ENCODE results near the gene ZNF407. TPM values are rescaled to one million over a fixed set of nuclear protein-coding genes. Genes with fewer than 3 reads are reported as not detected.
A peak's percentile ranks its signal among the peaks of the same experiment; 100 is the strongest.

The ZNF407 gene
- total and polyA plus RNA-seq, 4 donors, result 1.9 to 16.5 (median 6.6) TPM

DNA sequence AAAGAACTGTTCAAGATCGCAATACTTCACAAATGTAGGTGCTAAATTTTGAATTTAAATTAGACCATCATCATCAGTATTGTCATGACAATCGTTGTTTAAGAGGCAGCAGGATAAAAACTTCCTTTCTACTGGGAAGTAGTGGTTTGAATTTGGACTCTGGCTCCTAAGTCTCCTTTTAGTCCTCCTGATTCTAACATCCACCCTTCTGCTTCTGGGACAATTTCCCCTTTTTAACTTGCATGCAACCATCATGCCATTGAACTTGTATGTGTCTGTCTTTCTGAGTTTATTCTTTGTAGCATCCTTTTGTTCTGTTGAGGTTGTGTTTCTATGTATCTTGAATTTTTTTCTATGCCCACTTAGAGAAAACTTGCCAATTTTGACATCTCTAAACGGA, 361.5 kb downstream of the ZNF407 start (continued):
- TF ChIP-seq, protein P1, sequence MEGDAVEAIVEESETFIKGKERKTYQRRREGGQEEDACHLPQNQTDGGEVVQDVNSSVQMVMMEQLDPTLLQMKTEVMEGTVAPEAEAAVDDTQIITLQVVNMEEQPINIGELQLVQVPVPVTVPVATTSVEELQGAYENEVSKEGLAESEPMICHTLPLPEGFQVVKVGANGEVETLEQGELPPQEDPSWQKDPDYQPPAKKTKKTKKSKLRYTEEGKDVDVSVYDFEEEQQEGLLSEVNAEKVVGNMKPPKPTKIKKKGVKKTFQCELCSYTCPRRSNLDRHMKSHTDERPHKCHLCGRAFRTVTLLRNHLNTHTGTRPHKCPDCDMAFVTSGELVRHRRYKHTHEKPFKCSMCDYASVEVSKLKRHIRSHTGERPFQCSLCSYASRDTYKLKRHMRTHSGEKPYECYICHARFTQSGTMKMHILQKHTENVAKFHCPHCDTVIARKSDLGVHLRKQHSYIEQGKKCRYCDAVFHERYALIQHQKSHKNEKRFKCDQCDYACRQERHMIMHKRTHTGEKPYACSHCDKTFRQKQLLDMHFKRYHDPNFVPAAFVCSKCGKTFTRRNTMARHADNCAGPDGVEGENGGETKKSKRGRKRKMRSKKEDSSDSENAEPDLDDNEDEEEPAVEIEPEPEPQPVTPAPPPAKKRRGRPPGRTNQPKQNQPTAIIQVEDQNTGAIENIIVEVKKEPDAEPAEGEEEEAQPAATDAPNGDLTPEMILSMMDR (IDR thresholded peaks at IDR 0.05; ENCODE audit: low read depth, low read length, missing input control), result no peak
- no peak for TF ChIP-seq RAD21 (IDR thresholded peaks at IDR 0.05)

DNA sequence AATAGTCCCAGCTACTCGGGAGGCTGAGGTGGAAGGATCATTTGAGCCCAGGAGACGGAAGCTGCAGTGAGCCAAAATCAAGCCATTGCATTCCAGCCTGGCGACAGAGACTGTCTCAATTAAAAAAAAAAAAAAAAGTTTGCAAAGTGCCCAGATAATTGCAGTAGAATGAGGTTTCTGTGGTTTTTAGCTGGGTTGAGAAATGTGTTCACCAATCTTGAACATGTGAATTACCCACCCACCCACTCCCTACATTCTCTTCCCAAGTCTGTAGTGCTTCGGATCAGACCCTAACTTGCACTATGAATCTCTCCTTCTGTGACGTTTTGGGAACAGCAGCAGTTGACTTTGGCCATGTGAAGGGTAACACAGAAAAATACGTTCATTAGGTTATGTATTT, 363.9 kb downstream of the ZNF407 start:
- TF ChIP-seq RXRA (IDR thresholded peaks at IDR 0.05) (no peak), JUND (IDR thresholded peaks at IDR 0.05) (no peak), GABPA (IDR thresholded peaks at IDR 0.05 in 1 of 2, conservative IDR thresholded peaks at IDR 0.05 in 1 of 2) (no peak), NR2F2 (IDR thresholded peaks at IDR 0.05) (no peak), FOXA2 (IDR thresholded peaks at IDR 0.05) (no peak), HNF4G (IDR thresholded peaks at IDR 0.05) (no peak), FOXA1 (IDR thresholded peaks at IDR 0.05) (no peak), HNF4A (conservative IDR thresholded peaks at IDR 0.05) (no peak), TAF1 (conservative IDR thresholded peaks at IDR 0.05) (no peak)
- TF ChIP-seq, protein P2, sequence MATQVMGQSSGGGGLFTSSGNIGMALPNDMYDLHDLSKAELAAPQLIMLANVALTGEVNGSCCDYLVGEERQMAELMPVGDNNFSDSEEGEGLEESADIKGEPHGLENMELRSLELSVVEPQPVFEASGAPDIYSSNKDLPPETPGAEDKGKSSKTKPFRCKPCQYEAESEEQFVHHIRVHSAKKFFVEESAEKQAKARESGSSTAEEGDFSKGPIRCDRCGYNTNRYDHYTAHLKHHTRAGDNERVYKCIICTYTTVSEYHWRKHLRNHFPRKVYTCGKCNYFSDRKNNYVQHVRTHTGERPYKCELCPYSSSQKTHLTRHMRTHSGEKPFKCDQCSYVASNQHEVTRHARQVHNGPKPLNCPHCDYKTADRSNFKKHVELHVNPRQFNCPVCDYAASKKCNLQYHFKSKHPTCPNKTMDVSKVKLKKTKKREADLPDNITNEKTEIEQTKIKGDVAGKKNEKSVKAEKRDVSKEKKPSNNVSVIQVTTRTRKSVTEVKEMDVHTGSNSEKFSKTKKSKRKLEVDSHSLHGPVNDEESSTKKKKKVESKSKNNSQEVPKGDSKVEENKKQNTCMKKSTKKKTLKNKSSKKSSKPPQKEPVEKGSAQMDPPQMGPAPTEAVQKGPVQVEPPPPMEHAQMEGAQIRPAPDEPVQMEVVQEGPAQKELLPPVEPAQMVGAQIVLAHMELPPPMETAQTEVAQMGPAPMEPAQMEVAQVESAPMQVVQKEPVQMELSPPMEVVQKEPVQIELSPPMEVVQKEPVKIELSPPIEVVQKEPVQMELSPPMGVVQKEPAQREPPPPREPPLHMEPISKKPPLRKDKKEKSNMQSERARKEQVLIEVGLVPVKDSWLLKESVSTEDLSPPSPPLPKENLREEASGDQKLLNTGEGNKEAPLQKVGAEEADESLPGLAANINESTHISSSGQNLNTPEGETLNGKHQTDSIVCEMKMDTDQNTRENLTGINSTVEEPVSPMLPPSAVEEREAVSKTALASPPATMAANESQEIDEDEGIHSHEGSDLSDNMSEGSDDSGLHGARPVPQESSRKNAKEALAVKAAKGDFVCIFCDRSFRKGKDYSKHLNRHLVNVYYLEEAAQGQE (IDR thresholded peaks at IDR 0.05), result no peak
- H3K4me3 ChIP-seq (ENCODE audit: low read depth in 1 of 3, low read length in 3 of 3), result no peak overlapping the region
- no peaks in the 10 kb centered on the region for H3K9me3 ChIP-seq (ENCODE audit: control insufficient read depth in 4 of 4, low read length in 3 of 4)
- no peak for DNase-seq (ENCODE audit: low spot score)
- H3K9ac ChIP-seq (ENCODE audit: low read depth in 1 of 2, low read length in 2 of 2), result no peak overlapping the region
- H3K27me3 ChIP-seq (ENCODE audit: control insufficient read depth in 4 of 4, insufficient read depth in 4 of 4, low read length in 3 of 4), result no peaks in the 10 kb centered on the region
- no peaks in the 10 kb centered on the region for H3K4me1 ChIP-seq (ENCODE audit: control insufficient read depth in 4 of 4, insufficient read depth in 4 of 4, low read length in 3 of 4)
- H3K27ac ChIP-seq (ENCODE audit: low read depth in 1 of 2, low read length in 2 of 2), result no peak overlapping the region
- WGBS, result 93% methylated on average over 6 of the region's 6 CpGs
- H3K36me3 ChIP-seq (ENCODE audit: control insufficient read depth in 4 of 4, insufficient read depth in 3 of 4, low read depth in 1 of 4, low read length in 3 of 4), result peaks cover 0 to 3% (median 0%) of the 10 kb centered on the region in 4 donors

DNA sequence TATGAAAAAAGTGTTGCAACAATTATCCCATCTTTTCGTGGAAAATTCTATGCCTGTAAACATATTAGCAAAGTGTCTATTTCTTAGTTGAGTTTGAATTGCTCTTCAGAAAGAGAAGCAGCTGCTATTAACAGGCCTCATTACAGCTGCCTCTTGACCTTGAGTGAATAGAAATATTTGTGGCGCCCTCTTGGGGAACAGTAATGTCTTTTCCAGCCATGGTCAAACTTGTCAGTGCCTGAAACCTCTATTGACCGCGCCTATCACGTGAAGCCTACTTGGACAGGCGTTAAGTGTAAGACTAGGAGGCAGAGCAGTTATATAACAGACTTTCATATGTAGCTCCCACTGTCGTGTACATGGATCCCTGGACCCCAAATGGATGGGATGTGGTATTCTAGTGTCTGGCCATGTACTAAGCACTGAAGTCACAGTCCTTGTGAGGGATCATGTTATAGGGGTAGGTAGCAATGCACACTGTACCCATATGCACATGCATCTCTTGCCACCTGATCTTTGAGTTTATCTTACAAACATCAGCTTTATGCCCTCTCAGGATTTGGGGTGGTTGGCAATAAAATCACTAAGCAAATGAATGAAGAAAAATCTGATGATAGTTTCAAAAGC, 366.3 kb downstream of the ZNF407 start:
- TF ChIP-seq, protein P1 (IDR thresholded peaks at IDR 0.05; ENCODE audit: low read depth, low read length, missing input control), result peak; percentile 14
- peak; percentile 40 to 64 for TF ChIP-seq RAD21 (IDR thresholded peaks at IDR 0.05)
- no peak for TF ChIP-seq HNF4G (IDR thresholded peaks at IDR 0.05)
- TF ChIP-seq NR2F2 (IDR thresholded peaks at IDR 0.05), result no peak
- TF ChIP-seq, protein P2 (IDR thresholded peaks at IDR 0.05), result no peak
- no peak overlapping the region for H3K27ac ChIP-seq (ENCODE audit: low read depth in 1 of 2, low read length in 2 of 2)
- 68% methylated on average over 7 of the region's 7 CpGs for WGBS
- H3K9ac ChIP-seq (ENCODE audit: low read depth in 1 of 2, low read length in 2 of 2), result no peak overlapping the region
- H3K27me3 ChIP-seq (ENCODE audit: control insufficient read depth in 4 of 4, insufficient read depth in 4 of 4, low read length in 3 of 4), result no peaks in the 10 kb centered on the region
- no peak for DNase-seq (ENCODE audit: low spot score)
- H3K4me1 ChIP-seq (ENCODE audit: control insufficient read depth in 4 of 4, insufficient read depth in 4 of 4, low read length in 3 of 4), result no peaks in the 10 kb centered on the region
- H3K36me3 ChIP-seq (ENCODE audit: control insufficient read depth in 4 of 4, insufficient read depth in 3 of 4, low read depth in 1 of 4, low read length in 3 of 4), result no peaks in the 10 kb centered on the region
- no peaks in the 10 kb centered on the region for H3K9me3 ChIP-seq (ENCODE audit: control insufficient read depth in 4 of 4, low read length in 3 of 4)
- no peak overlapping the region for H3K4me3 ChIP-seq (ENCODE audit: low read depth in 1 of 3, low read length in 3 of 3)
